ENCODE measurements around the gene LY9.

- TF ChIP-seq, protein P1, sequence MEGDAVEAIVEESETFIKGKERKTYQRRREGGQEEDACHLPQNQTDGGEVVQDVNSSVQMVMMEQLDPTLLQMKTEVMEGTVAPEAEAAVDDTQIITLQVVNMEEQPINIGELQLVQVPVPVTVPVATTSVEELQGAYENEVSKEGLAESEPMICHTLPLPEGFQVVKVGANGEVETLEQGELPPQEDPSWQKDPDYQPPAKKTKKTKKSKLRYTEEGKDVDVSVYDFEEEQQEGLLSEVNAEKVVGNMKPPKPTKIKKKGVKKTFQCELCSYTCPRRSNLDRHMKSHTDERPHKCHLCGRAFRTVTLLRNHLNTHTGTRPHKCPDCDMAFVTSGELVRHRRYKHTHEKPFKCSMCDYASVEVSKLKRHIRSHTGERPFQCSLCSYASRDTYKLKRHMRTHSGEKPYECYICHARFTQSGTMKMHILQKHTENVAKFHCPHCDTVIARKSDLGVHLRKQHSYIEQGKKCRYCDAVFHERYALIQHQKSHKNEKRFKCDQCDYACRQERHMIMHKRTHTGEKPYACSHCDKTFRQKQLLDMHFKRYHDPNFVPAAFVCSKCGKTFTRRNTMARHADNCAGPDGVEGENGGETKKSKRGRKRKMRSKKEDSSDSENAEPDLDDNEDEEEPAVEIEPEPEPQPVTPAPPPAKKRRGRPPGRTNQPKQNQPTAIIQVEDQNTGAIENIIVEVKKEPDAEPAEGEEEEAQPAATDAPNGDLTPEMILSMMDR (IDR thresholded peaks at IDR 0.05): peak; percentile 54
- no peak for TF ChIP-seq EZH2 (IDR thresholded peaks at IDR 0.05)
- no peak for TF ChIP-seq EZH2phosphoT487 (IDR thresholded peaks at IDR 0.05)
These were observed 16.2 kb upstream of the LY9 start for GRCh38 chr1:160779626-160780397.

All from neural progenitor cell (in vitro differentiated cells).